Measurements from ENCODE around the gene KCNC1.

KCNC1 gene

GRCh38 chr11:17788084-17788483 is 53.5 kb downstream of the KCNC1 start:
- DNase-seq (ENCODE audit: low read depth, low spot score) = no peak

GRCh38 chr11:17790453-17790852 is 55.9 kb downstream of the KCNC1 start:
- DNase-seq (ENCODE audit: low read depth, low spot score) = no peak

GRCh38 chr11:17791144-17791543 is 56.6 kb downstream of the KCNC1 start:
- DNase-seq (ENCODE audit: low read depth, low spot score) = peak; percentile 20

GRCh38 chr11:17792161-17792560 is 57.6 kb downstream of the KCNC1 start:
- no peak for DNase-seq (ENCODE audit: low read depth, low spot score)

- DNase-seq (ENCODE audit: low read depth, low spot score) = no peak
These were observed 59.1 kb downstream of the KCNC1 start for GRCh38 chr11:17793642-17794170.

- no peak for DNase-seq (ENCODE audit: low read depth, low spot score)
These were observed 60.4 kb downstream of the KCNC1 start for GRCh38 chr11:17794981-17795380.

- DNase-seq (ENCODE audit: low read depth, low spot score) = no peak
These were observed 61.6 kb downstream of the KCNC1 start for GRCh38 chr11:17796154-17796553.

- no peak for DNase-seq (ENCODE audit: low read depth, low spot score)
These were observed 63.7 kb downstream of the KCNC1 start for GRCh38 chr11:17798253-17798652.

- DNase-seq (ENCODE audit: low read depth, low spot score) = no peak
These were observed 64.1 kb downstream of the KCNC1 start for GRCh38 chr11:17798716-17799115.

- no peak for DNase-seq (ENCODE audit: low read depth, low spot score)
These were observed 64.6 kb downstream of the KCNC1 start for GRCh38 chr11:17799147-17799546.

GRCh38 chr11:17801166-17801565 is 66.6 kb downstream of the KCNC1 start:
- DNase-seq (ENCODE audit: low read depth, low spot score) = no peak

GRCh38 chr11:17802491-17802890 is 67.9 kb downstream of the KCNC1 start:
- DNase-seq (ENCODE audit: low read depth, low spot score) = no peak

- peak; percentile 43 for DNase-seq (ENCODE audit: low read depth, low spot score)
These were observed 69.3 kb downstream of the KCNC1 start for GRCh38 chr11:17803754-17804334.

- no peak for DNase-seq (ENCODE audit: low read depth, low spot score)
These were observed 70.5 kb downstream of the KCNC1 start for GRCh38 chr11:17805043-17805442.

- DNase-seq (ENCODE audit: low read depth, low spot score) = no peak
These were observed 71.3 kb downstream of the KCNC1 start for GRCh38 chr11:17805873-17806272.

- DNase-seq (ENCODE audit: low read depth, low spot score) = peak; percentile 48
These were observed 72.5 kb downstream of the KCNC1 start for GRCh38 chr11:17807034-17807433.

- no peak for DNase-seq (ENCODE audit: low read depth, low spot score)
These were observed 75.5 kb downstream of the KCNC1 start for GRCh38 chr11:17810041-17810440.

- DNase-seq (ENCODE audit: low read depth, low spot score) = peak; percentile 67
These were observed 76.2 kb downstream of the KCNC1 start for GRCh38 chr11:17810746-17811145.

- no peak for DNase-seq (ENCODE audit: low read depth, low spot score)
These were observed 76.8 kb downstream of the KCNC1 start for GRCh38 chr11:17811352-17811751.

GRCh38 chr11:17812091-17812864 is 77.7 kb downstream of the KCNC1 start:
- no peak for DNase-seq (ENCODE audit: low read depth, low spot score)

- DNase-seq (ENCODE audit: low read depth, low spot score) = no peak
These were observed 78.2 kb downstream of the KCNC1 start for GRCh38 chr11:17812865-17813187.

- DNase-seq (ENCODE audit: low read depth, low spot score) = peak; percentile 72
These were observed 78.9 kb downstream of the KCNC1 start for GRCh38 chr11:17813391-17814059.

- DNase-seq (ENCODE audit: low read depth, low spot score) = peak; percentile 46
These were observed 80.0 kb downstream of the KCNC1 start for GRCh38 chr11:17814546-17814945.

Data from astrocyte of the hippocampus (primary cell).